H1 (cell line): ENCODE measurements around the gene ELAVL1. TPM values are rescaled to one million over a fixed set of nuclear protein-coding genes. Genes with fewer than 3 reads are reported as not detected.

Experiments
- CTCF ChIA-PET: fragments of 300-600 bp; sonication (Branson Sonifier 250); formaldehyde crosslinking; loops from one replicate; lab custom pipeline; 2021; ENCODE audit not compliant: partially characterized antibody; lab: Charles Lee
- POLR2A ChIA-PET: fragments of 300-600 bp; sonication (Branson Sonifier 250); formaldehyde crosslinking; loops from one replicate; lab custom pipeline; 2021; ENCODE audit warnings: inconsistent platforms; ENCODE audit not compliant: partially characterized antibody; lab: Charles Lee
- DNase-seq, 2 experiments: peaks; one replicate each; pipeline versions ENCODE4 v3.0.0 to v3.0.0-alpha.2; 2010 to 2022; ENCODE audit warnings: low spot score in 2 of 2, low read depth in 1 of 2, mixed read lengths in 1 of 2
- FAIRE-seq: peaks from 2 replicates; lab custom pipeline; 2011; peaks lifted over from hg19 to GRCh38; lab: Jason Lieb, UNC
- H2AFZ ChIP-seq: 2 replicates; pipeline ENCODE4 v1.8.1; 2012; ENCODE audit warnings: low read length, inconsistent platforms
- H2AK5ac ChIP-seq: 2 replicates; pipeline ENCODE4 v1.6.1; 2013; ENCODE audit warnings: low read depth, low read length
- H2BK120ac ChIP-seq: replicated peaks from 2 replicates; pipeline ENCODE3; 2013; ENCODE audit warnings: low read depth, low read length, inconsistent platforms
- H2BK12ac ChIP-seq: 2 replicates; pipeline ENCODE4 v1.6.1; 2013; ENCODE audit warnings: low read depth, low read length
- H2BK15ac ChIP-seq: 2 replicates; pipeline ENCODE4 v1.6.1; 2013; ENCODE audit warnings: low read length
- H2BK20ac ChIP-seq: 2 replicates; pipeline ENCODE4 v1.6.1; 2013; ENCODE audit warnings: low read length
- H2BK5ac ChIP-seq: 2 replicates; pipeline ENCODE4 v1.6.1; 2013; ENCODE audit warnings: low read depth, low read length
- H3K14ac ChIP-seq: 2 replicates; pipeline ENCODE4 v1.6.1; 2013; ENCODE audit warnings: inconsistent platforms; ENCODE audit not compliant: insufficient read length
- H3K18ac ChIP-seq: 2 replicates; pipeline ENCODE4 v1.6.1; 2013; ENCODE audit warnings: low read length; ENCODE audit errors: extremely low read depth
- H3K23ac ChIP-seq: 2 replicates; pipeline ENCODE4 v1.6.1; 2013; ENCODE audit warnings: inconsistent platforms; ENCODE audit not compliant: insufficient read length
- H3K23me2 ChIP-seq: 2 replicates; pipeline ENCODE4 v1.6.1; 2013; ENCODE audit warnings: low read depth, low read length
- H3K27ac ChIP-seq: 2 replicates; pipeline ENCODE4 v1.6.1; 2011; ENCODE audit warnings: low read depth, low read length, inconsistent platforms
- H3K27me3 ChIP-seq, 4 experiments: replicated peaks in 1 of 4; 1 replicate in 1 of 4; 2 replicates in 3 of 4; pipeline versions ENCODE4 v1.6.1 to v1.8.1; 2011 to 2013; ENCODE audit warnings: low read length in 3 of 4, mild to moderate bottlenecking in 3 of 4, inconsistent platforms in 2 of 4, mixed read lengths in 2 of 4, moderate library complexity in 1 of 4; ENCODE audit not compliant: control insufficient read depth in 3 of 4, insufficient read depth in 3 of 4; ENCODE audit errors: extremely low read depth in 1 of 4
- H3K36me3 ChIP-seq, 4 experiments: 2 replicates each; pipeline versions ENCODE4 v1.6.1 to v1.8.1; 2011 to 2013; ENCODE audit warnings: mild to moderate bottlenecking in 4 of 4, low read length in 3 of 4, moderate library complexity in 2 of 4, control low read depth in 1 of 4, inconsistent platforms in 1 of 4; ENCODE audit not compliant: insufficient read depth in 4 of 4, control insufficient read depth in 2 of 4
- H3K4ac ChIP-seq: replicated peaks from 2 replicates; pipeline ENCODE3; 2013; ENCODE audit warnings: low read length, low read depth, mixed read lengths, inconsistent platforms; ENCODE audit not compliant: insufficient read length
- H3K4me1 ChIP-seq, 4 experiments: replicated peaks in 1 of 4; 1 replicate in 1 of 4; 2 replicates in 3 of 4; pipeline versions ENCODE4 v1.6.1 to v1.8.1; 2011 to 2013; ENCODE audit warnings: low read length in 3 of 4, inconsistent platforms in 2 of 4, mixed read lengths in 1 of 4; ENCODE audit not compliant: insufficient read depth in 4 of 4, control insufficient read depth in 3 of 4
- H3K4me2 ChIP-seq, 2 experiments: 2 replicates each; pipeline versions ENCODE4 v1.6.1 to v1.8.1; 2011 to 2013; ENCODE audit warnings: low read depth in 2 of 2, low read length in 2 of 2, control low read depth in 1 of 2, inconsistent platforms in 1 of 2, mild to moderate bottlenecking in 1 of 2; ENCODE audit not compliant: insufficient read depth in 1 of 2
- H3K4me3 ChIP-seq, 4 experiments: fragments of 200-600, 300-600 bp in 1 of 4; sonication (generic), shearing (Covaris generic), sonication (Bioruptor Twin) in 1 of 4; 2 replicates each; pipeline versions ENCODE4 v1.5.1 to v1.8.1; 2011 to 2016; ENCODE audit warnings: low read length in 4 of 4, low read depth in 3 of 4, control low read depth in 2 of 4, inconsistent platforms in 2 of 4, mild to moderate bottlenecking in 2 of 4, mixed read lengths in 1 of 4, moderate library complexity in 1 of 4; ENCODE audit not compliant: insufficient read depth in 2 of 4; ENCODE audit errors: extremely low read depth in 1 of 4
- H3K56ac ChIP-seq: replicated peaks from 2 replicates; pipeline ENCODE3; 2013; ENCODE audit warnings: low read depth, mild to moderate bottlenecking, mixed read lengths, low read length, inconsistent platforms; ENCODE audit not compliant: insufficient read length
- H3K79me1 ChIP-seq: 2 replicates; pipeline ENCODE4 v1.6.1; 2013; ENCODE audit warnings: low read depth, low read length, control low read depth
- H3K79me2 ChIP-seq, 2 experiments: 2 replicates each; pipeline versions ENCODE4 v1.6.1 to v1.8.1; 2012 to 2013; ENCODE audit warnings: low read length in 2 of 2, mild to moderate bottlenecking in 2 of 2, inconsistent platforms in 1 of 2; ENCODE audit not compliant: insufficient read depth in 2 of 2, control insufficient read depth in 1 of 2
- H3K9ac ChIP-seq, 4 experiments: replicated peaks in 1 of 4; 1 replicate in 1 of 4; 2 replicates in 3 of 4; pipeline versions ENCODE4 v1.6.1 to v1.8.1; 2011 to 2013; ENCODE audit warnings: low read depth in 3 of 4, low read length in 3 of 4, control low read depth in 2 of 4, mild to moderate bottlenecking in 2 of 4, moderate library complexity in 2 of 4, inconsistent platforms in 1 of 4; ENCODE audit errors: extremely low read depth in 1 of 4
- H3K9me3 ChIP-seq, 2 experiments: 2 replicates each; pipeline versions ENCODE4 v1.6.1 to v1.8.1; 2012 to 2013; ENCODE audit warnings: mild to moderate bottlenecking in 2 of 2, moderate library complexity in 2 of 2, control low read depth in 1 of 2, inconsistent platforms in 1 of 2, low read depth in 1 of 2, low read length in 1 of 2, mixed read lengths in 1 of 2; ENCODE audit not compliant: insufficient read depth in 2 of 2
- H4K20me1 ChIP-seq, 2 experiments: replicated peaks in 1 of 2; 2 replicates each; pipeline versions ENCODE3 to v1.8.1; 2011 to 2013; ENCODE audit warnings: inconsistent platforms in 2 of 2, low read length in 2 of 2, mild to moderate bottlenecking in 1 of 2; ENCODE audit not compliant: insufficient read depth in 2 of 2, control insufficient read depth in 1 of 2
- H4K5ac ChIP-seq: 2 replicates; pipeline ENCODE4 v1.6.1; 2013; ENCODE audit warnings: low read length, low read depth, mixed read lengths, inconsistent platforms; ENCODE audit not compliant: insufficient read length
- H4K8ac ChIP-seq: 2 replicates; pipeline ENCODE4 v1.8.0; 2013; ENCODE audit warnings: mild to moderate bottlenecking, moderate library complexity, low read length, inconsistent platforms; ENCODE audit not compliant: insufficient read depth; ENCODE audit errors: extremely low read depth
- H4K91ac ChIP-seq: replicated peaks from 2 replicates; pipeline ENCODE3; 2013; ENCODE audit warnings: low read length, mixed read lengths, inconsistent platforms; ENCODE audit not compliant: insufficient read length
- CBX8 ChIP-seq: fragments of 300-800, 300-1000 bp; sonication (generic); IDR thresholded peaks from 2 replicates; pipeline ENCODE4 v1.7.1; 2016; ENCODE audit warnings: low read depth, low read length, borderline replicate concordance
- POU5F1 ChIP-seq: IDR thresholded peaks from 2 replicates; pipeline ENCODE4 v1.6.1; 2011; ENCODE audit warnings: low read depth, mild to moderate bottlenecking, low read length, moderate library complexity
- RAD21 ChIP-seq, 2 experiments: IDR thresholded peaks in 1 of 2; conservative IDR thresholded peaks in 1 of 2; 2 replicates each; pipeline ENCODE4 v1.6.1; 2011; ENCODE audit warnings: low read depth in 2 of 2, low read length in 2 of 2, improper control_type of control experiment in 1 of 2, inconsistent platforms in 1 of 2, mild to moderate bottlenecking in 1 of 2, moderate library complexity in 1 of 2
- SIRT6 ChIP-seq: IDR thresholded peaks from one replicate; pipeline ENCODE4 v1.7.1; 2012; ENCODE audit warnings: low read length, inconsistent platforms
- SP1 ChIP-seq: IDR thresholded peaks from 2 replicates; pipeline ENCODE4 v1.6.1; 2011; ENCODE audit warnings: low read depth, low read length
- SP2 ChIP-seq: IDR thresholded peaks from 2 replicates; pipeline ENCODE4 v1.6.1; 2012; ENCODE audit warnings: mild to moderate bottlenecking, low read length, inconsistent platforms
- WGBS, 2 experiments: shearing (Covaris generic) in 1 of 2; methylation state at CpG; one replicate each; pipeline versions ENCODE4 v1.1.6 to v1.1.7; 2013 to 2015; ENCODE audit warnings: low lambda C conversion rate in 2 of 2, mixed read lengths in 2 of 2, inconsistent platforms in 1 of 2, low coverage in 1 of 2, missing lambda C conversion rate in 1 of 2; ENCODE audit not compliant: insufficient replicate concordance in 2 of 2, insufficient coverage in 1 of 2, insufficient read length in 1 of 2; ENCODE audit errors: extremely low coverage in 1 of 2, missing lambda C conversion rate in 1 of 2; 5-methylcytosine and 5-hydroxymethylcytosine counted together
- polyA plus RNA-seq, 7 experiments: library from polyadenylated mRNA; depleted of rRNA in 3 of 7; stranded (reverse) in 5 of 7; unstranded in 2 of 7; fragments of >200 nt in 5 of 7; fragments of 200-250 nt in 2 of 7; gene quantifications; 1 replicate in 5 of 7; 2 replicates in 1 of 7; 4 replicates in 1 of 7; pipeline versions ENCODE4 v1.2.1 to v1.2.3, GENCODE V29; 2011 to 2013; ENCODE audit warnings: missing spikeins in 2 of 7, mixed read lengths in 2 of 7
- total RNA-seq: library from RNA; stranded (reverse); fragmentation: NEBNext Ultra II Directional; extraction: Animal tissue kit (Norgen Biotek cat#: 25700); gene quantifications from 2 replicates; pipeline ENCODE4 v1.2.1, GENCODE V29; 2021

ELAVL1 gene
- total and polyA plus RNA-seq, 2 of the 8 experiments (the other 6 are each of a cell fraction or from before 2014, with no cell fraction given), result 56.7 to 163 TPM

DNA sequence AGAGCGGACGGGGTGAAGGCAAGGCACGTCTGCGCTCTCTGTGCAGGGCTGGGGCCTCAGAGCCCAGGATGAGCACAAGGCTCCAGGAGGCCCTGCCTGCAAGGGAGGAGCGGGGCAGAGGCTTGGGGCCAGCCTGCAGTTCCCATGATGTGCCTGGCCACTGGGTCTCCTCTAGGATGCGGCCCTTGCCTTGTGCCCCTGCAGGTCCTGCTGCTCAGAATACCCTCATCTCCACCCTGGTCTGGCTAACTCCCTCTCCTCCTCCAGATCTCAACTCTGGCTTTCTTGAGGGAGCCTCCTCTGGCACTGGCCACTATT is 27.8 kb downstream of the ELAVL1 start:
- WGBS, 2 experiments, result 98% methylated on average over 6 of the region's 6 CpGs; no CpG with 5 or more reads in 1 of the 2 experiments
- no peak overlapping the region for H2AFZ ChIP-seq
- H3K4me1 ChIP-seq, result no peaks in the 10 kb centered on the region
- no peak overlapping the region for H3K23ac ChIP-seq
- H3K36me3 ChIP-seq, result peaks cover 26 to 77% (median 51%) of the 10 kb centered on the region in 4 experiments
- H3K23me2 ChIP-seq, result no peaks in the 10 kb centered on the region
- no peaks in the 10 kb centered on the region; a peak in 1 of 4 replicates for H3K79me2 ChIP-seq
- H3K14ac ChIP-seq, result no peak overlapping the region
- H4K5ac ChIP-seq, result no peak overlapping the region
- H3K56ac ChIP-seq, result no peak overlapping the region
- H3K27me3 ChIP-seq, result no peaks in the 10 kb centered on the region
- no peak overlapping the region for H2BK15ac ChIP-seq
- no peak overlapping the region; a peak in 1 of 8 replicates for H3K4me3 ChIP-seq
- H3K79me1 ChIP-seq, result peaks cover 14% of the 10 kb centered on the region
- POLR2A ChIA-PET, result interaction anchor here (1.4 kb wide), 1 partner anchor 34 kb away, joined by 3 read pairs; the partner anchor contains the start of gene TIMM44
- TF ChIP-seq SP2 (no peak), SIRT6 (no peak), RAD21 (IDR thresholded peaks at IDR 0.05 in 1 of 2, conservative IDR thresholded peaks at IDR 0.05 in 1 of 2; ENCODE audit: low read depth in 2 of 2, low read length in 2 of 2) (no peak), CBX8 (no peak), SP1 (no peak), POU5F1 (no peak)
- H2BK20ac ChIP-seq, result no peak overlapping the region
- DNase-seq, result no peak
- no peak overlapping the region for H2BK12ac ChIP-seq
- H3K18ac ChIP-seq, result no peak overlapping the region
- no peak overlapping the region for H4K91ac ChIP-seq
- H4K20me1 ChIP-seq, result peaks cover 22 to 48% of the 10 kb centered on the region in 2 experiments
- H2BK5ac ChIP-seq, result no peak overlapping the region
- H4K8ac ChIP-seq, result no peak overlapping the region
- H3K9me3 ChIP-seq, result no peaks in the 10 kb centered on the region
- no peak overlapping the region for H3K4ac ChIP-seq
- no peak overlapping the region for H3K4me2 ChIP-seq
- CTCF ChIA-PET, result interaction anchor here (1.2 kb wide), 2 partner anchors 12 to 34 kb away, joined by 3 to 4 read pairs; partner anchors contain the start of gene TIMM44
- H2AK5ac ChIP-seq, result no peak overlapping the region
- no peak overlapping the region for H3K9ac ChIP-seq
- no peak overlapping the region for H3K27ac ChIP-seq
- H2BK120ac ChIP-seq, result no peak overlapping the region
- FAIRE-seq, result no peak
